ENCODE measurements around the gene ANKRD66. TPM values are rescaled to one million over a fixed set of nuclear protein-coding genes. Genes with fewer than 3 reads are reported as not detected.
"Not testable (repeated sequence)": the region's sequence is repeated elsewhere in the genome, so short reads cannot be mapped to it uniquely, and the experiment has no call there.

The ANKRD66 gene
- total RNA-seq, result not detected
- long read RNA-seq, result 0 reads

DNA sequence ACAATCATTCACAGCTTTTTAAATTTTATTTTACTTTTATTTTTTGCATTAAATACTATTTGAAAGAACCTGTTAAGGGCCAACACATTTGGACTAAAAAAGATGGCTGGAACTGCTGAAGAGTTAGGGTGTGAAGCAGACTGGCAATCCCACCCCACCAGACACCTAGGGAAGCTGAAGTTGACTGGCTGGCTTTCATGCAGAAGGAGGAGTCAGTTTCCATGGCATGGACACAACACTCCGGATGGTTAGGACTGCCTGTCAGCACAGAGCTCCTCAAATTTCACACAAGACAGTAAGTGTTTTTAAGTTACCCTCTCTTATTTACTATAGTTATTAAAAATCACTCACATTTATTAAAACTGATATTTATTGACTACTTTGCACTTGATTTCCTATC is at the start of gene ANKRD66:
ANKRD66 (plus strand) TSS at position 238 of the 400 bp plus-strand sequence. CDS start 5,016 bp downstream, outside the sequence.
- ATAC-seq (ENCODE audit: poor library complexity) (no peak), DNase-seq (no peak)
- intact Hi-C loops (cut with DNase I), result no loop called here

GRCh38 chr6:46699970-46700369 is 46.8 kb upstream of the ANKRD66 start:
- intact Hi-C loops (cut with DNase I), result no loop called here
- no peak for ATAC-seq (ENCODE audit: poor library complexity)
- no peak for DNase-seq

- ATAC-seq (ENCODE audit: poor library complexity) (peak; percentile 68), DNase-seq (no peak)
- intact Hi-C loops (cut with DNase I), result no loop called here
Measured at GRCh38 chr6:46704562-46704961, 42.2 kb upstream of the ANKRD66 start.

DNA sequence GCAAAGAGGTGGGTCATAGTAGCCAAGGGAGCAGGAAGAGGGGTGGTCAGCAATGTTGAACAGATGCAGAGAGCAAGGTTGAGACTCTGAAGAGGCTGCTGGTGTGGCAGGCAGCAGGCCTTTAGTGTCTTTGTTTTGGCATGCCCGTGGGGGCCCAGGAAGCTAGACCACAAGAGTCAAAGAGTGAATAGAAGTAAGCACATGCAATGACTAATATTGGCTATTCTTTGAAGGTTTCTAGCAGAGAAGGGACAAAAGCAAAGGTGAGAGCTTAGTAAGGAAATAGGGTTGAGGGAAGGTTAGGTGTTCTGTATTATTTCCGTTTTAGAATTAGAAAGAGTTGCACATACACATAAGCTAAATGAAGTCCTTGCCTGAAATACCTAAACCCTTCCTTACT is 40.3 kb upstream of the ANKRD66 start:
- DNase-seq (no peak), ATAC-seq (ENCODE audit: poor library complexity) (no peak)
- intact Hi-C loops (cut with DNase I), result no loop called here

DNA sequence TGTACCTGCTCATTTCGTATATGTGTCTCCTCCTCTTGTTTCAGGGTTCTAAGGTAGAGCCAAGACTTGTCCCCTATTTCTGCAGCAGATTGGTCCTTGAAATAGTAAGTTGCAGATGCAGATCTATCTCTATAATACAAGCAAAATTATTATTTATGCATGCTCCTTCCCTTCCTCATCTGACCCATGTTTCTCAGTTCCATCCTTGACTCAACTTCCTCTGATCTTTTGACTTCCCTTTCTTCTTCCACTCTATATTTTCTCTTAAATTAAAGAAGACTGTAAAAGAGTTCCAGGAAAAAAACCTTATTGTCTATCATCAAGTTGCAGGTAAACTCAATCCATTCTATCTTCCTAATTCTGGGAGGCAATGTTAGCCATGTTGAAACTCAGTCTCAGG is 35.2 kb upstream of the ANKRD66 start:
- intact Hi-C loops (cut with DNase I), result no loop called here
- no peak for ATAC-seq (ENCODE audit: poor library complexity)
- no peak for DNase-seq

DNA sequence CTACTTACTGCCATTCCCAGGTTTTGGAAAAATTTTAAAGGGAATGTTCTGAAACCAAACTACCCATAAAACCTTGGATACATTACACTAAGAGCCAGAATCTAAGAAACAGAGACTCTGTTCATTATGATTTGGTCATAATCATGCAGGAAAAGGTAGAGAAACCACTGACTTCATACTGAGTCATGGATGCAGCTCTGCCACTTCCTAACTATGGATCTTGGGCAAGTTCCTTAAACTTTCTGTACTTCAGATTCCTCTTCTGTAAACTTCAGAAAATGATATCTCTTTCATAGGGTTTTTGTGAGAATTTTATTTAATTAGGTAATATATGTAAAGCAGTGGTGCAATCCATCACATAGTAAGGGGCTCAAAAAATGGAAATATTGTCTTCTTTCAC is 31.6 kb upstream of the ANKRD66 start:
- ATAC-seq (ENCODE audit: poor library complexity), result no peak
- intact Hi-C loops (cut with DNase I), result no loop called here
- DNase-seq, result no peak

GRCh38 chr6:46719099-46719498 is 27.6 kb upstream of the ANKRD66 start:
- intact Hi-C loops (cut with DNase I), result no loop called here
- ATAC-seq (ENCODE audit: poor library complexity) (no peak), DNase-seq (no peak)

GRCh38 chr6:46720401-46720800 is 26.3 kb upstream of the ANKRD66 start:
- intact Hi-C loops (cut with DNase I), result no loop called here
- no peak for DNase-seq
- ATAC-seq (ENCODE audit: poor library complexity), result no peak

DNA sequence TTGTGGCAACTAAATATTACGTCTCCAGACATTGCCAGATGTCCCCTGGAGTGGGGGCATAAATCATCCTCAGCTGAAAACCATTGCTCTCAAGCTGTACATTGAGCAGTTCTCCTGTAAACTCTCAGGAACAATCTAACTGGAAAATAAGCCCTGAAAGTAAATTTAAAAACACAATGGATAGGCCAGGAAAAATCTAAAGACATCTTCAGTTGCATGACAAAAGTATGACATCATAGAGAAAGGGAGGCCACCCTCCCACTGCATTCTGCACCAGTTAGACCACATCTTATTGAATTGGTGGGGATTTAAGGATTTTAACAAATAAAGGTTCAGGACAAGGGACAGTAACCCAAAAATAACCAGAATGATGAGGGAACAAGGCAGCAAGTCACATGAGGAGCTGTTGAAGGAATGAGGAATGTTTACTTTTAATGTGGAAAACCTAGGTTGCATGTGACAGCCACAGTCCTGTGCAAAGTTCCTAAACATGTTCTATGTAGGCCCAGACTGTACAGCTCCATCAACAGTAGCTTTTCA is 16.9 kb upstream of the ANKRD66 start:
- intact Hi-C loops (cut with DNase I), result no loop called here
- ATAC-seq (ENCODE audit: poor library complexity) (no peak), DNase-seq (no peak)

DNA sequence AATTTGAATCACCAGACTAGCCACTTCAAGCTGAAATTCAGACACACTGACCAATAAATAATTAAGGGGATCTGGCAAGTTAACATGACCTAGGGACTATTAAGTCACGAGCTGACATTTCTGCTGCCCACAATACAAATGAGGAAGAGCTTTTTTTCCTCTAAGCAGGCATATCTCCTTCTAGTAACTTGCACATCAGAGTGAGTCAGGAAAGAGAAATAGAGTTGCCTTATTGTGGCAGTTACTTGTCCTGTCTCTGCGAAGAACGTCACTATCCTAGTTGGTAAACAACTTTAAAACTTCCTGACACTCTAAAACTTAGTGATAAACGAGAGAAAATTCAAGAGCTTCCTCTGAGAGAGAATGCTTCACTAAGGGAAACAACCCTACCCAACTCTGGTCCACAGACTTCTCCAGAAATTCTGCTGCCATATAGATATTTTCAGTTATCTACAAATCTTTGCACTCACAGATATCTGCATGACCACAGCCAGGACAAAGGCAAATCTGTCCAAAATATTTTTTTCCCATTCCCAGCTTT is 15.7 kb upstream of the ANKRD66 start:
- intact Hi-C loops (cut with DNase I), result no loop called here
- DNase-seq, result no peak

DNA sequence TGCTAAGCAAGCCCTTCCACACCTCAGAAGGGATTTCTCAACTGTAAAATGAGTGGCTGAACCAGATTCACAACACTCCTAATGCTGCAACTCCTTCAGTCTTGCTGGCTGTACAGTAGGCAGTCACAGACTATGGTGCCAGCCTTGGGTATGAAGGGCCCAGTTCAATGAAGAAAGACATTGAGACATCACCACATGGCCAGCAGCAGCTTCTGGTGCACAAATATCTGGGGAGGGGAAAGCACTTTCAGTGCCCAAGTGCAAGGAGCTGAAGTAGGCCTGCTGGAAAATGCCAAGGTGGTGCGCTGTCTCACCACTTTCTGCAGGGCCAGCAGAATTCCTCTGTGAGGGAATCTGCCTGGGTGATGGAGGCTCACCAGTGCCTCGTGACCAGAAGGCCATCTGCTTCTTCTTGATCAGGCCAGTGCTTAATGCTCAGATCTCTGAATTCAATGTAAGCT is 13.4 kb upstream of the ANKRD66 start:
- DNase-seq, result no peak
- no peak for ATAC-seq (ENCODE audit: poor library complexity)
- intact Hi-C loops (cut with DNase I), result no loop called here

More for the DNA sequence above, 15.7 kb upstream of the ANKRD66 start:
- ATAC-seq (ENCODE audit: poor library complexity), result no peak

DNA sequence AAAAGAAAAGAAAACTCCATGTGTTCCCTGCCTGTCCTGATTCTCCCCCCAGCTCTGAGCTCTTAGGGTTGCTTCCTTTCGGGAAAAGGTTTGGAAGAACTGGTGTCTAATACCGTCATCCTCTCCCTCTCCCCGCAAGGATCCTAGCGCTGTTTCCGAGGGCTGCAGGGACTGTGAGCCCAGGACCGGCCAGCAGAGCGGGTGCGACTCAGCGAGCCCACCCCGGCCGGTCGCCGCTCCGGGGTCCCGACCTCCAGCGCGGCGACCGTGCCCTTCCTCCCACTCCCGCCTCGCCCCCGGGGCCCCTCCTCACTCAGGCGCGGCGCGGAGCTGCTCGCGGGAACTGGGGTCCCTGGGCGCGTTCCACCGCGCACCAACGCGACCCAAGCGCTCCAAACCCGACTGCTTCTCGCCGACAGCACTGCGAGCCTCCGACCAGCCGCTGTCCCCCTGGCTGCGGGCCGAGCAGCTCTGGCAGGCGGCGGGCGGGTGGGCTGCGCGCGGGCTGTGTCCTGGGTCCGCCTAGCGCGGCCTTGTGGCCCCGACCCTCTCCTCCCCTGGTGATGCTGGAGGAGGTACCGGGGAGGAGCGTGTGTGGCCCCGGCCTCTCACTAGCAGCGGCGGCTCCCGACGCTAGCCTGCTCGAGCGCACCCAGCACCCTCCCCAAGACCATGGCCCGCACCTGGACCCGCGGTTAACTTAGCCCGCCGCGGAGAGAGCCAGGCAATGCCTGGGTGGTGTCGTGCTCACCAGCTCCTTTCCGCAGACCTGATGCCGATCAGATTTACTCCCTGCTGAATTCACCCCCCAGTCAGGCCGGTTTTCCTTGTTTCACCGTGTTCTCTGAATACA is 11.6 kb upstream of the ANKRD66 start, which contains the start of gene PLA2G7:
PLA2G7 (minus strand) TSS at position 509 of the 853 bp plus-strand sequence. CDS start 12,484 bp downstream, outside the sequence.
- intact Hi-C loops (cut with DNase I), result no loop called here
- ATAC-seq (ENCODE audit: poor library complexity), result peak; percentile 77
- peak; percentile 40 for DNase-seq

- intact Hi-C loops (cut with DNase I), result no loop called here
- no peak for ATAC-seq (ENCODE audit: poor library complexity)
- no peak for DNase-seq
Measured at GRCh38 chr6:46735720-46736031, 11.1 kb upstream of the ANKRD66 start.

- ATAC-seq (ENCODE audit: poor library complexity) (no peak), DNase-seq (no peak)
- intact Hi-C loops (cut with DNase I), result no loop called here
Measured at GRCh38 chr6:46736906-46737305, 9.8 kb upstream of the ANKRD66 start.

DNA sequence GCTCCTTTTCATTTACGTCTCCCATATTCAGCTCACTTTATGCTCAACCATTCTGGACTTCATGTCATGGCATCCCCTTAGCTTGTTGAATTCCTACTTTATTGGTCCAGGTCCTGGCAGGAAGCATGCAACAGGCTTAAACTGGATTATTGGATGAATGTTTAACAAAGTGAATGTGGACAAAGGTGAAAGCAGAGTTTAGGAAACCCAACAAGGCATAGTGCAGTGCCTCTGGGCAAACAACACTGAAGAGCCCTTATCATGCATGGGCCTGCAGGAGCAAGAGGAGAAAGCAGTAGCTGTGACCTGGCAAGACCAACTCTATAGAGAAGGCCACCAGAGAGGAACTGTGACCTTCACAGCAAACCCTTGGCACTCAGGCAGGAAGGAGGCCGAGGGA is 5.3 kb upstream of the ANKRD66 start:
- intact Hi-C loops (cut with DNase I), result no loop called here
- no peak for ATAC-seq (ENCODE audit: poor library complexity)
- no peak for DNase-seq

GRCh38 chr6:46741910-46742309 is 4.8 kb upstream of the ANKRD66 start:
- DNase-seq, result no peak
- ATAC-seq (ENCODE audit: poor library complexity), result no peak
- intact Hi-C loops (cut with DNase I), result no loop called here

GRCh38 chr6:46743425-46744158 is 3.1 kb upstream of the ANKRD66 start:
- intact Hi-C loops (cut with DNase I), result no loop called here
- DNase-seq, result no peak
- ATAC-seq (ENCODE audit: poor library complexity), result no peak

GRCh38 chr6:46744159-46744725 is 2.5 kb upstream of the ANKRD66 start:
- DNase-seq; intact Hi-C loops (cut with DNase I); ATAC-seq (ENCODE audit: poor library complexity): not testable (repeated sequence)

DNA sequence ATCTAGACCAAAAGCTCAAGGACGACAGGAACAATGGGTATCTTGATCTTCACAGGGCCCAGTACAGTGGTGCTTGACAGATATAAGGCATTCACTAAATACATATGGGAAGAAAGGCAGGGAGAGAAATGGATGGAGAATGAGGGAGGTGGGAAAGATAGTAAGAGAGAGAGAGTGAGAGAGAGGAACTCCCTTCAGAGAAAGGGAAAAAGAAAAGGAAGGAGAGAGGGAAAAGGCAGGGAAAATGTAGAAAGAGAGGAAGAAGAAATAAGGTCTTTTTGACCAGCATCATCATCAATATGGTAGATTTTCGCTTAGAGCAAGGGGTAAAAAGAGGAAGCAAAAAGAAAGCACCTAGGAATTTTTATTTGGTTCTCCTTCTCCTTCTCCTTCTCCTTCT is 760 bp upstream of the ANKRD66 start:
- no peak for ATAC-seq (ENCODE audit: poor library complexity)
- no peak for DNase-seq
- intact Hi-C loops (cut with DNase I), result no loop called here

Measured in Right ventricle myocardium superior (tissue), 1 donor.